K562 (cell line): Measurements from ENCODE around the gene RIPOR2. TPM values are rescaled to one million over a fixed set of nuclear protein-coding genes. Genes with fewer than 3 reads are reported as not detected.

ENCODE experiments used
- ATAC-seq: fragments of 200-7000 bp; cut with Tn5 transposase; 3 replicates; pipeline ENCODE4 v1.9.1; 2020; ENCODE audit warnings: moderate library complexity
- BruUV-seq: library from RNA; stranded (reverse); fragments of 400-500 nt; replicated peaks from 2 replicates; lab custom pipeline; 2021; lab: Mats Ljungman, UMichigan
- CTCF ChIA-PET: fragments of 300-600 bp; formaldehyde crosslinking; extraction: SDS; loops from one replicate; lab custom pipeline; 2021; ENCODE audit warnings: low intra/inter-chr PET ratio; lab: Yijun Ruan, JAX
- POLR2A ChIA-PET: fragments of 300-600, 350-650 bp; sonication (Branson Sonifier 250); formaldehyde crosslinking; extraction: SDS; loops from one replicate; lab custom pipeline; 2021; ENCODE audit warnings: antibody characterized with exemption, inconsistent platforms; lab: Yijun Ruan, JAX
- DNase-seq, 4 experiments: peaks; one replicate each; pipeline versions ENCODE4 v3.0.0 to v3.0.0-alpha.2; 2011 to 2018; ENCODE audit warnings: low spot score in 3 of 4, mixed read lengths in 3 of 4; ENCODE audit errors: extremely low read depth in 1 of 4
- FAIRE-seq: peaks from 2 replicates; lab custom pipeline; 2011; peaks lifted over from hg19 to GRCh38; lab: Jason Lieb, UNC
- H2AFZ ChIP-seq: 2 replicates; pipeline ENCODE4 v1.6.0; 2011; ENCODE audit warnings: low read depth, low read length, control low read depth, inconsistent platforms
- H3K27ac ChIP-seq: fragments of 200-600 bp; 3 replicates; pipeline ENCODE4 v1.8.0; 2011; ENCODE audit warnings: low read depth, mild to moderate bottlenecking, control low read depth, inconsistent platforms, low read length, moderate library complexity, mixed read lengths; ENCODE audit errors: extremely low read depth
- H3K27me3 ChIP-seq, 2 experiments: fragments of 300-600 bp in 1 of 2; 2 replicates in 1 of 2; 3 replicates in 1 of 2; pipeline versions ENCODE4 v1.6.0 to v1.8.0; 2011; ENCODE audit warnings: inconsistent platforms in 2 of 2, low read length in 2 of 2, mild to moderate bottlenecking in 1 of 2, mixed read lengths in 1 of 2, moderate library complexity in 1 of 2; ENCODE audit not compliant: control insufficient read depth in 2 of 2, insufficient read depth in 2 of 2
- H3K36me3 ChIP-seq: fragments of 300-600 bp; 3 replicates; pipeline ENCODE4 v1.8.0; 2011; ENCODE audit warnings: mild to moderate bottlenecking, low read length, inconsistent platforms; ENCODE audit not compliant: control insufficient read depth, insufficient read depth
- H3K4me1 ChIP-seq, 2 experiments: fragments of 200-600 bp in 1 of 2; replicated peaks in 1 of 2; 2 replicates in 1 of 2; 3 replicates in 1 of 2; pipeline versions ENCODE4 v1.5.1 to v1.8.0; 2011; ENCODE audit warnings: inconsistent platforms in 2 of 2, low read length in 2 of 2, mild to moderate bottlenecking in 1 of 2, mixed read lengths in 1 of 2, moderate library complexity in 1 of 2; ENCODE audit not compliant: control insufficient read depth in 2 of 2, insufficient read depth in 2 of 2
- H3K4me2 ChIP-seq: 2 replicates; pipeline ENCODE4 v1.6.1; 2011; ENCODE audit warnings: low read length, control low read depth, inconsistent platforms, mixed read lengths; ENCODE audit not compliant: insufficient read depth
- H3K4me3 ChIP-seq: fragments of 200-600 bp; sonication (generic), shearing (Covaris generic); 2 replicates; pipeline ENCODE4 v1.5.1; 2016; ENCODE audit warnings: control low read depth, inconsistent platforms
- H3K79me2 ChIP-seq: fragments of 200-600 bp; 3 replicates; pipeline ENCODE4 v1.8.0; 2011; ENCODE audit warnings: low read length, inconsistent platforms; ENCODE audit not compliant: control insufficient read depth, insufficient read depth
- H3K9ac ChIP-seq, 2 experiments: 2 replicates each; pipeline versions ENCODE4 v1.6.0 to v1.6.1; 2011; ENCODE audit warnings: low read depth in 2 of 2, low read length in 2 of 2, control low read depth in 1 of 2, inconsistent platforms in 1 of 2, mild to moderate bottlenecking in 1 of 2, mixed read lengths in 1 of 2; ENCODE audit not compliant: insufficient read depth in 1 of 2
- H3K9me1 ChIP-seq: one replicate; pipeline ENCODE4 v1.6.0; 2011; ENCODE audit warnings: inconsistent platforms, mild to moderate bottlenecking, low read length, moderate library complexity; ENCODE audit not compliant: control insufficient read depth, insufficient read depth
- H3K9me3 ChIP-seq: replicated peaks from 2 replicates; pipeline ENCODE4 v1.5.1; 2011; ENCODE audit warnings: low read depth, low read length, inconsistent platforms; ENCODE audit not compliant: control insufficient read depth, insufficient read depth
- H4K20me1 ChIP-seq: replicated peaks from 2 replicates; pipeline ENCODE4 v1.6.1; 2011; ENCODE audit warnings: low read length, inconsistent platforms, mixed read lengths; ENCODE audit not compliant: control insufficient read depth, insufficient read depth
- BCOR ChIP-seq: fragments of 450-650 bp; IDR thresholded peaks from 2 replicates; pipeline ENCODE4 v1.6.1; 2016
- CREM ChIP-seq: IDR thresholded peaks from 2 replicates; pipeline ENCODE4 v1.6.1; 2014; ENCODE audit warnings: antibody characterized with exemption, low read depth
- KLF1 ChIP-seq: fragments of 450-650 bp; IDR thresholded peaks from 2 replicates; pipeline ENCODE4 v1.6.1; 2016; ENCODE audit warnings: missing genetic modification characterization, missing compliant biosample characterization
- MAFF ChIP-seq: IDR thresholded peaks from 2 replicates; pipeline ENCODE4 v1.6.1; 2012; ENCODE audit warnings: low read length, improper control_type of control experiment
- MTA3 ChIP-seq: fragments of 450-650 bp; formaldehyde crosslinking; IDR thresholded peaks from 2 replicates; pipeline ENCODE4 v1.6.1; 2017; ENCODE audit warnings: mild to moderate bottlenecking, borderline replicate concordance
- RAD21 ChIP-seq, 2 experiments: fragments of 250-450 bp in 1 of 2; fragments of 450-650 bp in 1 of 2; sonication (Bioruptor Pico) in 1 of 2; formaldehyde crosslinking in 1 of 2; IDR thresholded peaks in 1 of 2; conservative IDR thresholded peaks in 1 of 2; 2 replicates each; pipeline versions ENCODE4 v1.4.0 to v1.8.0; 2020 to 2022; ENCODE audit warnings: mild to moderate bottlenecking in 2 of 2, moderate library complexity in 1 of 2
- RFX5 ChIP-seq: IDR thresholded peaks from 2 replicates; pipeline ENCODE4 v1.6.1; 2011; ENCODE audit warnings: low read depth, mild to moderate bottlenecking, improper control_type of control experiment, low read length
- TAF15 ChIP-seq: fragments of 200-400 bp; formaldehyde crosslinking; IDR thresholded peaks from 2 replicates; pipeline ENCODE4 v1.6.1; 2017; ENCODE audit warnings: mild to moderate bottlenecking, low read depth, low read length, moderate library complexity
- XRCC5 ChIP-seq: fragments of 200-400 bp; formaldehyde crosslinking; IDR thresholded peaks from 2 replicates; pipeline ENCODE4 v1.6.1; 2017; ENCODE audit warnings: low read depth, mild to moderate bottlenecking, low read length
- ZKSCAN1 ChIP-seq: fragments of 150-350 bp; IDR thresholded peaks from 2 replicates; pipeline ENCODE4 v1.6.1; 2016; ENCODE audit warnings: low read depth, low read length
- ZNF146 ChIP-seq: IDR thresholded peaks from one replicate; pipeline ENCODE4 v1.6.1; 2018; ENCODE audit warnings: missing compliant biosample characterization; ENCODE audit not compliant: unreplicated experiment
- ZNF316 ChIP-seq: fragments of 450-650 bp; IDR thresholded peaks from 2 replicates; pipeline ENCODE4 v1.6.1; 2016
- ZNF444 ChIP-seq: fragments of 250-450 bp; sonication (Bioruptor Pico); IDR thresholded peaks from 2 replicates; pipeline ENCODE4 v1.4.0; 2020; ENCODE audit warnings: mild to moderate bottlenecking, moderate library complexity
- WGBS: fragments of 100-300 bp; shearing (Covaris generic); methylation state at CpG from one replicate; pipeline ENCODE4 v1.1.6; 2016; ENCODE audit warnings: low coverage, mixed read lengths; ENCODE audit not compliant: insufficient coverage; ENCODE audit errors: missing lambda C conversion rate; 5-methylcytosine and 5-hydroxymethylcytosine counted together
- in situ Hi-C: fragments of 300-500 bp; cut with MboI; formaldehyde crosslinking; loops from 4 replicates; pipeline ENCODE4 v1.15.0; 2018; ENCODE audit warnings: inconsistent platforms, mixed read lengths
- intact Hi-C: fragments of 100-400 bp; cut with micrococcal nuclease; formaldehyde crosslinking; loops from 2 replicates; pipeline ENCODE4 v1.14.2; 2022
- polyA plus RNA-seq, 8 experiments: library from polyadenylated mRNA; depleted of rRNA in 4 of 8; stranded (reverse) in 5 of 8; unstranded in 3 of 8; fragments of >200 nt; fragmentation: Nextera tagmentation in 2 of 8; fragmentation: Illumina TruSeq in 1 of 8; extraction: Ambion mirVana in 2 of 8; extraction: Trizol in 1 of 8; gene quantifications; 2 replicates each; pipeline versions ENCODE4 v1.2.1 to v1.2.3, GENCODE V29; 2011 to 2014; ENCODE audit warnings: inconsistent platforms in 1 of 8, missing spikeins in 1 of 8
- total RNA-seq, 7 experiments: library from RNA; depleted of rRNA in 6 of 7; stranded (reverse); fragments of >200 nt in 6 of 7; fragmentation: Illumina TruSeq in 2 of 7; extraction: Trizol in 2 of 7; gene quantifications; 2 replicates each; pipeline versions ENCODE4 v1.2.1 to v1.2.3, GENCODE V29; 2011 to 2021; ENCODE audit warnings: low replicate concordance in 1 of 7
- TF ChIP-seq, protein P1 (sequence below): fragments of 450-650 bp; conservative IDR thresholded peaks from 2 replicates; pipeline ENCODE4 v1.6.1; 2016; ENCODE audit warnings: missing genetic modification characterization, low read depth, mild to moderate bottlenecking, control low read depth, missing compliant biosample characterization
- TF ChIP-seq, protein P2 (sequence below), 3 experiments: fragments of 200-800 bp in 1 of 3; sonication (Bioruptor generic) in 1 of 3; sonication (generic) in 1 of 3; formaldehyde crosslinking in 1 of 3; IDR thresholded peaks; 2 replicates each; pipeline versions ENCODE4 v1.6.1 to v1.8.0; 2016 to 2022; ENCODE audit warnings: mild to moderate bottlenecking in 2 of 3, missing compliant biosample characterization in 2 of 3, missing genetic modification characterization in 2 of 3, missing genetic modification reagents in 1 of 3
- TF ChIP-seq, protein P3 (sequence below): sonication (generic); formaldehyde crosslinking; IDR thresholded peaks from 2 replicates; pipeline ENCODE4 v1.8.0; 2023; ENCODE audit warnings: mild to moderate bottlenecking, missing genetic modification reagents

The RIPOR2 gene
- total and polyA plus RNA-seq, 9 of the 15 experiments (the other 6 are each of a cell fraction or from before 2014, with no cell fraction given): 0.04 to 1.0 (median 0.47) TPM; not detected in 2

DNA sequence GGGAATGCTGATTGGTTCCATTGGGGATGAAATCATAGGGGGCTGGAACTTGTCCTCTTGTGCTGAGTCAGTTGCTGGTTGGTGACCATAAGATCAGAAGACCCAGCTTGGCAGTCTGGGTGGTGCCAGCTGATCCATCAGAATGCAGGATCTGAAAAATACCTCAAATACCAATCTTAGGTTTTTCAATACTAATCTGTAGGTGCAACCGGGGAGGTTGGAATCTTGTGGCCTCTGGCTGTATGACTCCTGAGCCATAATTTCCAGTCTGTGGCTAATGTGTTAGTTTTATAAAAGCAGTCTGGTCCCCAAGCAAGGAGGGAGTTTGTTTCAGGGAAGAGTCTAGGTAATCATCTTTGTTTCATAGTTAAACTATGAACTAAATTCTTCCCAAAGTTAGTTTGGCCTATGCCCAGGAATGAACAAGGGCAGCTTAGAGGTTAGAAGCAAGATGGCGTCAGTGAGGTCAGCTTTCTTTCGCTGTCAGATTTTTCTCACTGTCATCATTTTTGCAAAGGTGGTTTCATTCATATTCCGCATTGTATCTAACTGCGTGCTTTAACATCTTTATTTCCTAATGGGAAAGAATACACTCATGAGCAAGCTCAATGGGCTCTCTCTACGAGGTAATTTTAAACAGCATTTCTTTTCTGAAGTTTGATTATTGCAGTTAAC lies 139.0 kb downstream of the RIPOR2 start:
- Histone ChIP-seq H3K9me3 (no peaks in the 10 kb centered on the region), H3K4me3 (no peak overlapping the region), H3K4me2 (no peak overlapping the region), H2AFZ (peak overlapping the region; percentile 26; the same call in 1 of the 2 replicates), H3K4me1 (peaks cover 3 to 6% of the 10 kb centered on the region in 2 experiments; a peak in 2 of 5 replicates), H3K79me2 (no peaks in the 10 kb centered on the region), H3K27me3 (no peaks in the 10 kb centered on the region), H3K9ac (no peak overlapping the region), H3K27ac (no peak overlapping the region), H4K20me1 (no peaks in the 10 kb centered on the region), H3K9me1 (no peaks in the 10 kb centered on the region), H3K36me3 (no peaks in the 10 kb centered on the region)
- FAIRE-seq (no peak), DNase-seq (no peak), ATAC-seq (no peak)
- no TSS peak for BruUV-seq
- WGBS: 78% methylated on average over 6 of the region's 6 CpGs
- POLR2A ChIA-PET: interaction anchor here (1.2 to 2.5 kb wide), 2 partner anchors 10 to 21 kb away, joined by 3 to 12 read pairs; partner anchors contain the start of gene GMNN
- in situ Hi-C loops: no loop called here
- CTCF ChIA-PET: no interaction called here
- intact Hi-C loops: no loop called here
- TF ChIP-seq MAFF: 0 out of 2 replicates have a peak, but pooled peaks have one; percentile 8
- TF ChIP-seq ZNF316: peak; percentile 47
- TF ChIP-seq MTA3: no peak
- TF ChIP-seq RFX5: no peak
- TF ChIP-seq CREM: no peak
- no peak for TF ChIP-seq RAD21 (CRISPR knock-in tag; conservative IDR thresholded peaks at IDR 0.05 in 1 of 2, IDR thresholded peaks at IDR 0.05 in 1 of 2)
- no peak for TF ChIP-seq ZNF444 (CRISPR knock-in tag)
- TF ChIP-seq, protein P1, sequence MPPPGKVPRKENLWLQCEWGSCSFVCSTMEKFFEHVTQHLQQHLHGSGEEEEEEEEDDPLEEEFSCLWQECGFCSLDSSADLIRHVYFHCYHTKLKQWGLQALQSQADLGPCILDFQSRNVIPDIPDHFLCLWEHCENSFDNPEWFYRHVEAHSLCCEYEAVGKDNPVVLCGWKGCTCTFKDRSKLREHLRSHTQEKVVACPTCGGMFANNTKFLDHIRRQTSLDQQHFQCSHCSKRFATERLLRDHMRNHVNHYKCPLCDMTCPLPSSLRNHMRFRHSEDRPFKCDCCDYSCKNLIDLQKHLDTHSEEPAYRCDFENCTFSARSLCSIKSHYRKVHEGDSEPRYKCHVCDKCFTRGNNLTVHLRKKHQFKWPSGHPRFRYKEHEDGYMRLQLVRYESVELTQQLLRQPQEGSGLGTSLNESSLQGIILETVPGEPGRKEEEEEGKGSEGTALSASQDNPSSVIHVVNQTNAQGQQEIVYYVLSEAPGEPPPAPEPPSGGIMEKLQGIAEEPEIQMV: no peak
- TF ChIP-seq, protein P2, sequence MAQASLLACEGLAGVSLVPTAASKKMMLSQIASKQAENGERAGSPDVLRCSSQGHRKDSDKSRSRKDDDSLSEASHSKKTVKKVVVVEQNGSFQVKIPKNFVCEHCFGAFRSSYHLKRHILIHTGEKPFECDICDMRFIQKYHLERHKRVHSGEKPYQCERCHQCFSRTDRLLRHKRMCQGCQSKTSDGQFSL (CRISPR knock-in tag; IDR thresholded peaks at IDR 0.05): no peak
- TF ChIP-seq, protein P2 (tag; IDR thresholded peaks at IDR 0.05): peak in 1 of 2 experiments; percentile 70; a peak in 1 of 4 replicates
- no peak for TF ChIP-seq ZNF146 (CRISPR knock-in tag)
- TF ChIP-seq BCOR: no peak
- TF ChIP-seq KLF1 (tag): no peak
- no peak for TF ChIP-seq ZKSCAN1
- no peak for TF ChIP-seq TAF15
- TF ChIP-seq, protein P3, sequence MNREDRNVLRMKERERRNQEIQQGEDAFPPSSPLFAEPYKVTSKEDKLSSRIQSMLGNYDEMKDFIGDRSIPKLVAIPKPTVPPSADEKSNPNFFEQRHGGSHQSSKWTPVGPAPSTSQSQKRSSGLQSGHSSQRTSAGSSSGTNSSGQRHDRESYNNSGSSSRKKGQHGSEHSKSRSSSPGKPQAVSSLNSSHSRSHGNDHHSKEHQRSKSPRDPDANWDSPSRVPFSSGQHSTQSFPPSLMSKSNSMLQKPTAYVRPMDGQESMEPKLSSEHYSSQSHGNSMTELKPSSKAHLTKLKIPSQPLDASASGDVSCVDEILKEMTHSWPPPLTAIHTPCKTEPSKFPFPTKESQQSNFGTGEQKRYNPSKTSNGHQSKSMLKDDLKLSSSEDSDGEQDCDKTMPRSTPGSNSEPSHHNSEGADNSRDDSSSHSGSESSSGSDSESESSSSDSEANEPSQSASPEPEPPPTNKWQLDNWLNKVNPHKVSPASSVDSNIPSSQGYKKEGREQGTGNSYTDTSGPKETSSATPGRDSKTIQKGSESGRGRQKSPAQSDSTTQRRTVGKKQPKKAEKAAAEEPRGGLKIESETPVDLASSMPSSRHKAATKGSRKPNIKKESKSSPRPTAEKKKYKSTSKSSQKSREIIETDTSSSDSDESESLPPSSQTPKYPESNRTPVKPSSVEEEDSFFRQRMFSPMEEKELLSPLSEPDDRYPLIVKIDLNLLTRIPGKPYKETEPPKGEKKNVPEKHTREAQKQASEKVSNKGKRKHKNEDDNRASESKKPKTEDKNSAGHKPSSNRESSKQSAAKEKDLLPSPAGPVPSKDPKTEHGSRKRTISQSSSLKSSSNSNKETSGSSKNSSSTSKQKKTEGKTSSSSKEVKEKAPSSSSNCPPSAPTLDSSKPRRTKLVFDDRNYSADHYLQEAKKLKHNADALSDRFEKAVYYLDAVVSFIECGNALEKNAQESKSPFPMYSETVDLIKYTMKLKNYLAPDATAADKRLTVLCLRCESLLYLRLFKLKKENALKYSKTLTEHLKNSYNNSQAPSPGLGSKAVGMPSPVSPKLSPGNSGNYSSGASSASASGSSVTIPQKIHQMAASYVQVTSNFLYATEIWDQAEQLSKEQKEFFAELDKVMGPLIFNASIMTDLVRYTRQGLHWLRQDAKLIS (CRISPR knock-in tag): no peak
- TF ChIP-seq XRCC5: no peak
